Panc1 (cell line): Measurements from ENCODE around the gene PLEKHM2. TPM values are rescaled to one million over a fixed set of nuclear protein-coding genes. Genes with fewer than 3 reads are reported as not detected.

Experiments used
- ATAC-seq: fragments of 200-7000 bp; cut with Tn5 transposase; 2 replicates; pipeline ENCODE4 v1.9.1; 2020; ENCODE audit warnings: mild to moderate bottlenecking, moderate library complexity
- BruUV-seq: library from RNA; stranded (reverse); fragments of 400-500 nt; replicated peaks from 2 replicates; lab custom pipeline; 2021; lab: Mats Ljungman, UMichigan
- CTCF ChIA-PET: fragments of 300-600 bp; sonication (Branson Sonifier 250); formaldehyde crosslinking; loops from one replicate; lab custom pipeline; 2022; ENCODE audit warnings: antibody characterized with exemption; lab: Charles Lee
- POLR2A ChIA-PET: fragments of 300-600 bp; sonication (Branson Sonifier 250); formaldehyde crosslinking; loops from one replicate; lab custom pipeline; 2022; ENCODE audit warnings: antibody characterized with exemption; lab: Charles Lee
- DNase-seq: peaks from one replicate; pipeline ENCODE4 v3.0.0-alpha.2; 2010; ENCODE audit warnings: low read depth, low spot score
- H3K27ac ChIP-seq: 2 replicates; pipeline ENCODE4 v1.5.1; 2011; ENCODE audit warnings: mild to moderate bottlenecking, low read length, inconsistent platforms
- H3K27me3 ChIP-seq: fragments of 200-500 bp; sonication (Bioruptor generic); 2 replicates; pipeline ENCODE4 v1.6.0; 2014; ENCODE audit warnings: low read length, inconsistent platforms; ENCODE audit not compliant: control insufficient read depth, insufficient read depth
- H3K36me3 ChIP-seq: fragments of 200-500 bp; sonication (Bioruptor generic); 2 replicates; pipeline ENCODE4 v1.5.1; 2014; ENCODE audit warnings: inconsistent platforms, mild to moderate bottlenecking, low read length, moderate library complexity; ENCODE audit not compliant: control insufficient read depth, insufficient read depth
- H3K4me1 ChIP-seq: 2 replicates; pipeline ENCODE4 v1.5.1; 2011; ENCODE audit warnings: inconsistent platforms, mild to moderate bottlenecking, low read length, moderate library complexity; ENCODE audit not compliant: control insufficient read depth, insufficient read depth
- H3K4me3 ChIP-seq, 2 experiments: 2 replicates each; pipeline ENCODE4 v1.5.1; 2011 to 2012; ENCODE audit warnings: low read depth in 2 of 2, low read length in 2 of 2, mild to moderate bottlenecking in 2 of 2, inconsistent platforms in 1 of 2, moderate library complexity in 1 of 2
- H3K9me3 ChIP-seq: fragments of 200-500 bp; sonication (Bioruptor generic); 2 replicates; pipeline ENCODE4 v1.5.1; 2014; ENCODE audit warnings: low read depth, mild to moderate bottlenecking, inconsistent platforms, low read length, moderate library complexity; ENCODE audit not compliant: control insufficient read depth, insufficient read depth
- POLR2AphosphoS5 ChIP-seq: IDR thresholded peaks from 2 replicates; pipeline ENCODE4 v1.6.1; 2012; ENCODE audit warnings: mild to moderate bottlenecking, low read depth, low read length, moderate library complexity
- SIN3A ChIP-seq: IDR thresholded peaks from 2 replicates; pipeline ENCODE4 v1.6.1; 2012; ENCODE audit warnings: low read depth, mild to moderate bottlenecking, low read length, moderate library complexity, borderline replicate concordance; ENCODE audit not compliant: insufficient read depth
- TCF7L2 ChIP-seq: IDR thresholded peaks from 2 replicates; pipeline ENCODE4 v1.6.1; 2011; ENCODE audit warnings: mild to moderate bottlenecking, low read depth, low read length, inconsistent platforms
- in situ Hi-C: cut with HindIII; loops from 2 replicates; pipeline ENCODE4 v1.10.0; 2016; ENCODE audit warnings: low sequenced_read_pairs, low pct_unique_long_range_greater_than_20kb
- intact Hi-C: fragments of 100-400 bp; cut with micrococcal nuclease; formaldehyde crosslinking; loops from one replicate; pipeline ENCODE4 v1.10.0; 2022; ENCODE audit not compliant: unreplicated experiment
- total RNA-seq: library from RNA; stranded (reverse); gene quantifications from one replicate; pipeline ENCODE4 v1.2.1, GENCODE V29; 2021; ENCODE audit not compliant: unreplicated experiment
- TF ChIP-seq, protein P1 (sequence below), 2 experiments: IDR thresholded peaks; 2 replicates each; pipeline ENCODE4 v1.6.1; 2011 to 2012; ENCODE audit warnings: low read depth in 2 of 2, control low read depth in 1 of 2, low read length in 1 of 2, mild to moderate bottlenecking in 1 of 2, moderate library complexity in 1 of 2; ENCODE audit not compliant: insufficient read depth in 1 of 2
- TF ChIP-seq, protein P2 (sequence below): fragments of 450-650 bp; IDR thresholded peaks from 2 replicates; pipeline ENCODE4 v1.5.1; 2017; ENCODE audit warnings: mild to moderate bottlenecking

The PLEKHM2 gene
- total RNA-seq, 1 experiment from 2014 or later = 54.6 TPM

DNA sequence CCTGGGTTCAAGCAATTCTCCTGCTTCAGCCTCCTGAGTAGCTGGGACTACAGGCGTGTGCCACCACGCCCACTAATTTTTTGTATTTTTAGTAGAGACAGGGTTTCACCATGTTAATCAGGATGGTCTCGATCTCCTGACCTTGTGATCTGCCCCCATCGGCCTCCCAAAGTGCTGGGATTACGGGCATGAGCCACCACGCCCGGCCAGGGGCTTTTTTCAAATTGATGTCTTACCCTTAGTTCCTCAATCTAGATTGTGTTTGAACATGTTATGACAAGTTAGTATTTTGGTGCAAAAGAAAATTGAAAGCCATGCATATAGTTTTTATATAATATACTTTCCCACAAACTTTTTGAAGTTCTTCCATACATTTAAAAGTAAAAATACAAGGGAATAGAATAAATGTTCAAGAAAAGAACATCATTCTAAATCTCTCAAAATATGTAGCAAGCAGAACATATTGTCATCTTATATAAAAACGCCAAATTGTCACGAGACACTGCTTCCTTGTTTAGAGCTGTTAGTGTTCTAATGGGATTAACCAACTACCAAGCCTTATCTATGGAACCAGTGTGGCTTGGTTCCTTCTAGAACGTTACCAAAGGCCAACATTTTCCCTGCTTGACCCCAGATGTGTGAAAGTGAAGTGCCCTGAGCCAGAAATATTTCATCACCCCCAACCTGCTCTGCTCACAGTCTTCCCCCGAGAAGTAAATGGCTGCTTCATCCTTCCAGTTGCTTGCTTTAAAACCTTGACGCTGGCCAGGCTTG, 9.5 kb upstream of the PLEKHM2 start:
- H3K27ac ChIP-seq = no peak overlapping the region
- no peak for DNase-seq
- H3K4me3 ChIP-seq = no peak overlapping the region
- POLR2A ChIA-PET = no interaction called here
- in situ Hi-C loops (no loop called here), intact Hi-C loops (no loop called here)
- no peak for TF ChIP-seq SIN3A
- TF ChIP-seq POLR2AphosphoS5 = no peak
- TF ChIP-seq, protein P1, sequence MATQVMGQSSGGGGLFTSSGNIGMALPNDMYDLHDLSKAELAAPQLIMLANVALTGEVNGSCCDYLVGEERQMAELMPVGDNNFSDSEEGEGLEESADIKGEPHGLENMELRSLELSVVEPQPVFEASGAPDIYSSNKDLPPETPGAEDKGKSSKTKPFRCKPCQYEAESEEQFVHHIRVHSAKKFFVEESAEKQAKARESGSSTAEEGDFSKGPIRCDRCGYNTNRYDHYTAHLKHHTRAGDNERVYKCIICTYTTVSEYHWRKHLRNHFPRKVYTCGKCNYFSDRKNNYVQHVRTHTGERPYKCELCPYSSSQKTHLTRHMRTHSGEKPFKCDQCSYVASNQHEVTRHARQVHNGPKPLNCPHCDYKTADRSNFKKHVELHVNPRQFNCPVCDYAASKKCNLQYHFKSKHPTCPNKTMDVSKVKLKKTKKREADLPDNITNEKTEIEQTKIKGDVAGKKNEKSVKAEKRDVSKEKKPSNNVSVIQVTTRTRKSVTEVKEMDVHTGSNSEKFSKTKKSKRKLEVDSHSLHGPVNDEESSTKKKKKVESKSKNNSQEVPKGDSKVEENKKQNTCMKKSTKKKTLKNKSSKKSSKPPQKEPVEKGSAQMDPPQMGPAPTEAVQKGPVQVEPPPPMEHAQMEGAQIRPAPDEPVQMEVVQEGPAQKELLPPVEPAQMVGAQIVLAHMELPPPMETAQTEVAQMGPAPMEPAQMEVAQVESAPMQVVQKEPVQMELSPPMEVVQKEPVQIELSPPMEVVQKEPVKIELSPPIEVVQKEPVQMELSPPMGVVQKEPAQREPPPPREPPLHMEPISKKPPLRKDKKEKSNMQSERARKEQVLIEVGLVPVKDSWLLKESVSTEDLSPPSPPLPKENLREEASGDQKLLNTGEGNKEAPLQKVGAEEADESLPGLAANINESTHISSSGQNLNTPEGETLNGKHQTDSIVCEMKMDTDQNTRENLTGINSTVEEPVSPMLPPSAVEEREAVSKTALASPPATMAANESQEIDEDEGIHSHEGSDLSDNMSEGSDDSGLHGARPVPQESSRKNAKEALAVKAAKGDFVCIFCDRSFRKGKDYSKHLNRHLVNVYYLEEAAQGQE (IDR thresholded peaks at IDR 0.05; ENCODE audit: insufficient read depth in 1 of 2, low read depth in 2 of 2, low read length in 1 of 2) = no peak
- TF ChIP-seq, protein P2, sequence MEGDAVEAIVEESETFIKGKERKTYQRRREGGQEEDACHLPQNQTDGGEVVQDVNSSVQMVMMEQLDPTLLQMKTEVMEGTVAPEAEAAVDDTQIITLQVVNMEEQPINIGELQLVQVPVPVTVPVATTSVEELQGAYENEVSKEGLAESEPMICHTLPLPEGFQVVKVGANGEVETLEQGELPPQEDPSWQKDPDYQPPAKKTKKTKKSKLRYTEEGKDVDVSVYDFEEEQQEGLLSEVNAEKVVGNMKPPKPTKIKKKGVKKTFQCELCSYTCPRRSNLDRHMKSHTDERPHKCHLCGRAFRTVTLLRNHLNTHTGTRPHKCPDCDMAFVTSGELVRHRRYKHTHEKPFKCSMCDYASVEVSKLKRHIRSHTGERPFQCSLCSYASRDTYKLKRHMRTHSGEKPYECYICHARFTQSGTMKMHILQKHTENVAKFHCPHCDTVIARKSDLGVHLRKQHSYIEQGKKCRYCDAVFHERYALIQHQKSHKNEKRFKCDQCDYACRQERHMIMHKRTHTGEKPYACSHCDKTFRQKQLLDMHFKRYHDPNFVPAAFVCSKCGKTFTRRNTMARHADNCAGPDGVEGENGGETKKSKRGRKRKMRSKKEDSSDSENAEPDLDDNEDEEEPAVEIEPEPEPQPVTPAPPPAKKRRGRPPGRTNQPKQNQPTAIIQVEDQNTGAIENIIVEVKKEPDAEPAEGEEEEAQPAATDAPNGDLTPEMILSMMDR = no peak
- TF ChIP-seq TCF7L2 = no peak
- no peaks in the 10 kb centered on the region for H3K27me3 ChIP-seq
- no peaks in the 10 kb centered on the region for H3K4me1 ChIP-seq
- H3K36me3 ChIP-seq = no peaks in the 10 kb centered on the region
- ATAC-seq = no peak
- no TSS peak for BruUV-seq
- CTCF ChIA-PET = no interaction called here
- H3K9me3 ChIP-seq = no peaks in the 10 kb centered on the region

DNA sequence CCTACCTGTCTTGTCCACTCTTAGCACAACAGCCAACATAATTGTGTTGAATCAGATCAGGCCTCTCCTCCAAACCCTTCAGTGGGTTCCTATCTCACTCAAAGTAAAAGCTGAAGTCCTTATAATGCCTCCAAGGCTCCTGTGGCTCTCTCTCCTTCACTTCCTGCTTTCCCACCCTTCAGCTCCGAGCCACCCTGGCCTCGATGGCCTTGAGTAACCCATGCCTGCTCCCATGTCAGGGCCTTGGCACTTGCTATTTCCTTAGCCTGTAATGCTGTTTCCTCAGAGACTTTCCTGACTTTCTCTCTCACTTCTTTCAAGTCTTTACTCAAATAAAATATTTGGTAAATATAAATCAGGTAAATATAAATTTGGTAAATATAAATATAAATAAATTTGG, 8.1 kb upstream of the PLEKHM2 start:
- ATAC-seq (no peak), DNase-seq (no peak)
- Histone ChIP-seq H3K9me3 (no peaks in the 10 kb centered on the region), H3K36me3 (no peaks in the 10 kb centered on the region), H3K4me1 (no peaks in the 10 kb centered on the region), H3K27ac (no peak overlapping the region), H3K27me3 (no peaks in the 10 kb centered on the region), H3K4me3 (no peak overlapping the region)
- in situ Hi-C loops (no loop called here), intact Hi-C loops (no loop called here)
- ChIA-PET CTCF (no interaction called here), POLR2A (no interaction called here)
- BruUV-seq = no TSS peak
- no peak for TF ChIP-seq POLR2AphosphoS5
- TF ChIP-seq, protein P1 (IDR thresholded peaks at IDR 0.05; ENCODE audit: insufficient read depth in 1 of 2, low read depth in 2 of 2, low read length in 1 of 2) = no peak
- TF ChIP-seq, protein P2 = no peak
- no peak for TF ChIP-seq TCF7L2
- TF ChIP-seq SIN3A = no peak
